Liver (tissue), 3 donors: ENCODE results near the gene LNX1.

Source experiments
- CTCF ChIP-seq: fragments of 150-350 bp; IDR thresholded peaks from 2 replicates; pipeline ENCODE4 v1.5.1; 2017; ENCODE audit warnings: improper control_type of control experiment, low read depth, low read length; ENCODE audit not compliant: missing input control
- RXRA ChIP-seq, 2 donors: IDR thresholded peaks; 2 replicates each; pipeline ENCODE4 v1.6.1; 2017 to 2018; ENCODE audit warnings: antibody characterized with exemption in 2 of 2, mild to moderate bottlenecking in 1 of 2
- donor health status: healthy.
- donor health status: healthy.

GRCh38 chr4:53591372-53591892 lies at the start of gene LNX1:
- TF ChIP-seq CTCF = peak; percentile 9
- TF ChIP-seq RXRA (IDR thresholded peaks at IDR 0.05) = peak in 1 of 2 donors; percentile 6
